NCI-H446 treated with DMSO at 0.1 percent for 48 hours (cell line): Measurements from ENCODE around the gene COTL1.

Experiments
- DNase-seq: peaks from one replicate; lab custom pipeline; 2025; lab: John Stamatoyannopoulos, UW

Gene COTL1

DNA sequence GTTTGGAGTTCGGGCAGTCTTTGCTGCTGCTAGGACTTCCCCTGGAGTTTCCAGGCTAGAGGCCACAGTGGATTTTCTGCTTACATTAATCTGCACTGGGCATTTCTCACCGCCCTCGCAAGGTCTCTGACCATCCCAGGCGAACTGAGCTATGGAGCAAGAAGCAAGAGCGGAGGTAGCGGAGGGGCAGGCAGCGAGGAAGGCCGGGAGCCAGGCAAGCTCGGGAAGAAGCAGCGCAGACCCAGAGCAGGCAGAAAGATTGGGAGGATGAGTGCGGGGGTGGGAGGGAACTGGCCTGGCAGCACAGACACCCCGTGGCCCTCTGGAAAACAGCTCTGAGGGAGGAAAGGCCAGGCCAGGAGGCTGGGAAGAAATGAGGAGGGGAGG lies 3.8 kb downstream of the COTL1 start:
- DNase-seq, result no peak

DNA sequence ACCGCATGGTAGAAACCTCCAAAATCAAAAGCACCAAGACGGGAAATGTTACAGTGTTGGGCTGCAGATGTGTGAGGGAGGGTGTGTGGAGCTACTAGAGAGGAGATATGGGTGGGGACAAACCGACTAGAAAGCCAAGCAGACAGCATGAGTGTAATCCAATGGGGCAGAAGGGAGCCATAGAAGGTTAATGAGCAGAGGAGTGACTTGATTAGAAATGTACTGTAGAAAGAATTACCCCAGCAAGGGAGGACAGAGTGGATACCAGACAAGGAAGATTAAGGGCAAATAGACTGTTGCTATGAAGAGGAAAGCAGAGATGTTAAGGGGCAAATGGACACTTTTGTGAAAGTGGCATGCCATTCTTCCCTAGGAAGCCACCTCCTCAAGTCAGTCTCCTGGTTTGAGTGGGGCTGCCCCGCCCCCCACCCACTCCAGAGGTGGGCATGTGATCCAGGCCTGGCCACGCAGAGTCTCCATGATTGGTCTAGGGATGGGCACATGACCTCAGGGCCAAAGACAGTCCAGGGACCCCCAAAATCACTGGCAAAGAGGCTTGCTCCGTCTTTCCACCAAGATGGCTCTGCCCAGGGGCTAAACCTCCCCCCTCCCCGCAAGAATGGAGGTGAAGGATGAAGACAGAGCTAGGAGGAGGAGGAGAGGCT lies 4.3 kb downstream of the COTL1 start:
- DNase-seq, result no peak

DNA sequence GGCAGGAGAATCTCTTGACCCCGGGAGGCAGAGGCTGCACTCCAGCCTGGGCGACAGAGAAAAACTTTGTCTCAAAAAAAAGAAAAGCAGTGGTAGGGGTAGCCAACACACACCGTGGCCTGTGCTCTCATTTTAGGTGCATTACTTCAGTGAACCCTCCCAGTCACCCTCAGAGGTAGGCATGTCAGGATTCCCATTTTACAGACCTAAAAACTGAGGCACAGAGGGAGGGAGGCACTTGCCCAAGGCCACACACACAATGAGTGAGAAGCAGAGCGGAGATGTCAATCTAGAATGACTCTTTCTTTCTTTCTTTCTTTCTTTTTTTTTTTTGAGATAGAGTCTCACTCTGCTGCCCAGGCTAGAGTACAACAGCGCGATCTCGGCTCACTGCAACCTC lies 5.2 kb downstream of the COTL1 start:
- DNase-seq, result no peak

DNA sequence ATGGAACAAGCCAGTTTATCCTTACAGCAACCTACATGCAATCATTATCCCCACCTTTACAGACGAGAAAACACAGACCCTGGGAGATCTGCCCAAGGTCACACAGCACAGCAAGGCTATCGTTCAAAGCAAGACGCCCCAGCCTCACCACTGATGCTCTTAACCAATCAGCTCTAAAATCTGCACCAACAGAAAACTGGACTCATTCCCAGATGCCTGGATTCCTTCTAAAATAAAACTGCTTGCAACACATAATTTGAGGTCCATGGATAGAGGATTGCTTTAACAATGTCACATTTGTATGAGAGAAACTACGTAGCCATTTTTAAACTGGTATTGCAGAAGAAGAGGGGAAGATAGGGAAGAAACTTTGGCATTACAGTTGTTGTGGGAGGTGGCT lies 6.8 kb downstream of the COTL1 start:
- no peak for DNase-seq

DNA sequence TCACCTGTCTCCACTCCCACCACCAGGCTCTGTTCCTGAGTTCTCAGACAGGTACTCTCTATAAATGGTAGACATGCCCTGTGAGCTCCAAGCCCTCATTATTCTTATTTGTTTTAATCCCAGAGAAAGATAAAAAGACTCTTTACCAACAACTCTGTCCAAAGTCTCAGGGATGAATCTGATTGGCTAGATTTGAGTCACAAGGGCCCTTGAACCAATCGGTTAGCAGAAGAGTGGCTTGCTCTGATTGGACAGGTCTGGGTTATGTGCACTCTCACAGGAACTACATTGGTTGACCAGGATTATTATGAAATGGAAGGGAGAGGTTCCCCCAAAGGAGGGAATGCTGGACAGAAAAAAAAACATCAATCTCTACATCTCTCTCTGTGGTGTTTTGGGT lies 7.5 kb downstream of the COTL1 start:
- DNase-seq, result no peak

DNA sequence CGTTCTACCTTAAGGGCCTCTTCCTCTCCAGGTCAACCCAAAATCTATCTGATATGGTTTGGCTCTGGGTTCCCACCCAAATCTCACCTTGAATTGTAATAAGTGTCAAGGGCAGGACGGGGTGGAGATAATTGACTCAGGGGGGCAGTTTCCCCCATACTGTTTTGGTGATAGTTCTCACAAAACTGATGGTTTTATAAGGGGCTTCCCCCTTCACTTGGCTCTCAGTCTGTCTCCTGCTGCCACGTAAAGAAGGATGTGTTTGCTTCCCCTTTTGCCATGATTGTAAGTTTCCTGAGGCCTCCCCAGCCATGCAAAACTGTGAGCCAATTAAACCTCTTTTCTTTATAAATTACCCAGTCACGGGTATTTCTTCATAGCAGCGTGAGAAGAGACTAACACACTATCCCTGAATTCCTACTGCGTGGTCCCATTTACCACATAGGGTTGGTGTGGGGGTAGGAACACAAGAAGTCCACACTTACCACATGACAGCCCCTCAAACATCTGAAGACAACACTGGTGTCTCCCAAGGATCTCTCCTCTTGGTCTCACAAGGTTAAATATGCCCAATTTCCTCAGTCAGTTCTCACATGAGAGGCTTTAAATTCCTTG lies 8.2 kb downstream of the COTL1 start:
- DNase-seq, result no peak

DNA sequence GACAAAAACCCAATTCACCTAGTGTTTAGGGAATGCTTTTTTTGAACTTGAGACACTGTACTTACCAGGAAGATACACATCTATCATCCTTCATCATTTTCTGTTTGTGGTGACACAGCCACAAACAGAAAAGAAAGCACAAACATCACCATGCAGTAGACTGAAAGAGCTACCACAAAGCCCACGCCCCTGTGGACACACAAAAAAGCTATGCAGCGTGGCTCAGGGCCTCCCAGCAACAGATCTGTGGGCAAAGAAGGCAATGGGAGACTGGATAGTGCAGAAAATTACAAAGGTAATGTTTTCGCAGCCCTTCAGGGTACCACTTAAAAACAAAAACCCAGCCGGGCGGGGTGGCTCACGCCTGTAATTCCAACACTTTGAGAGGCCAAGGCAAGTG lies 9.6 kb downstream of the COTL1 start:
- no peak for DNase-seq

DNA sequence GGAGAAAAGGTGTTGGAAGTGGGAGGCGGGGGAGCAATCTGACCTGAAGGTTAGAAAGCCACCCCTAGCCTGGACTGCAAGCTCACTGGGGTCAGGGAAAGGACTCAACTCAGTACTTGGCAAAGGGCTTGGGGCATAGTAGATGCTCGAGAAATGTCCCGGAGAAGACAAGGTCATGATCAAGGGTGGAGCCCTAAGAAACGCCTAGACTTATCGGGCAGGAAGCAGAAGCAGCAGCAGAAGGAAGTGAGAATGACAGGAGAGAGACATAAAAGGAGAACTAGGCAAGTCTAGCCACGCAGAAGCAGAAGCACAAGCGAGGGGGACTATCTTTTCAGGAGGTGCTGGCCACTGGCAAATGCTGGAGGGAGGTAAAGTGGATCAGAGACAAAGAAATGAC lies 10.2 kb downstream of the COTL1 start:
- DNase-seq, result no peak

DNA sequence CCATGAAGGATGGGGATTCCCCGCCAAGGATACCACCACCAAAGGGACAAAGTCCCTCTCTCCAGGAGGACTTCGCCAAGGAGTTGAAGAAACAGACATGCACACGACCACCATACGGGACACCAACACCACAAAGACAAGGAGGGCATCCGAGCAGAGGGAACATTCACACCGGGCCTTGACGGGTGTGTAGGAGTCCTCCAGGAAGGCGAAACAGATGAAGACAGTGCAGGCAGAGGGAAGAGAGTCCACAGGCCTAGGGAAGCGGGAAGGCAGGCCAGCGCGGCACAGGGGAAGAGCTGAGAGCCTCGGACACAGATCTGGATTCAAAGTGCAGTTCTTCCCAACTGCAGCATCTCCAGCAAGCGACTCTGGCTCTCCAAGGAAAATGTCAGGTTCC lies 10.8 kb downstream of the COTL1 start:
- no peak for DNase-seq

DNA sequence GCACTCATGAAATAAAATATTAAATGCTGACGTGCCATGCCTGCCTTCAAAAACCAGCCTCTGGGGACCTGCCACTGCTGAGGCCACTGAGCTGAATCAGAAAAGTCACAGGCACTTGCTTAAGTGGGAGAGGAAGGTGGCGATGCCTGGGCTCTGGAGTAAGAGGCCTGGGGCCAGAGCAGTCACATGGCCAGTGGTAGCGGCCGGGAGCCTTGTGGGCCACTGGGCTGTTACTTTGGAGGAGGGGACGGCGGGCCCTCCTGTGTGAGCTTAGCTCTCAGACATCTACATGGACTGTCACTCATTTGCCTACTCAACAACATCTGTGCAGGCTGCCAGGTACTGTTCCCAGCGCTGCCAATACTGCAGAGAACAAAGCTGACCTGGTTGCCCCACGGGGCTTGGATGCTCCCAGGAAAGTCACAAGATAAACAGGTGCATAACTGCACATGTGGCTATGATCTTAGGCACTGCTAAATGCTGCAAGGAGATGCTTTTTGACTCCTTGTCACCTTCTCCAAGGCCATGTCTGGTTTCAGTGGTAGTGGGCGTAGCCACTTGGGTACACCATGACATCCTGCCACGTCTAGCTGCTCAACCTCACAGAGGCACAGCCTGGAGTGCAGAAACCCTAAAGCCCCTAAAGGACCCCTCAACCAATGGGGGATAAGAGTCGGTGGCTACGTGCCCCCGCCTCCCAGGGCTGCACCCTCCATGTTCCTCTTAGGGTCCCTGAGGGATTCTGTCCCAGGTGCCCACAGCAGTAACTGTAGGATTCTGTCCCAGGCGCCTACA lies 11.6 kb downstream of the COTL1 start:
- DNase-seq, result no peak

DNA sequence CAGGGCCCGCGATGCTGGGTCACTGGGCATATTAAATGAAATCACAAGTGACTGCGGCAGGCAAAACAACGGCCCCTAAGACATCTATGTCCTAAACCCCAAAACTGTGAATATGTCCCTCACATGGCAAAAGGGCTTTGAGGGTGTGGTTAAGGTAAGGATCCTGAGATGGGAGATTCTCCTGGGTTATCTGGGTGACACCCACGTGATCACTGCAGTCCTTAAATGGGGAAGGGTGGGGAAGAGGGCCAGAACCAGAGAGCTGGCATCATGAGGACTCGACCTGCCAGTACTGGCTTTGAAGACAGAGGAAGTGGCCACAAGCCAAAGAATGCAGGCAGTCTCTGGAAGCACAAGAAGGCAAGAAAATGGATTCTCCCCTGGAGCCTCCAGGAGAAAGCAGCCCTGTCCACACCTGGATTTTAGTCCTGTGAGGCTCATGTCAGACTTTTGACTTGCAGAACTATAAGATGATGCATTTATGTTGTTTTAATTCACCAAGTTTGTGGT lies 12.5 kb downstream of the COTL1 start:
- no peak for DNase-seq

DNA sequence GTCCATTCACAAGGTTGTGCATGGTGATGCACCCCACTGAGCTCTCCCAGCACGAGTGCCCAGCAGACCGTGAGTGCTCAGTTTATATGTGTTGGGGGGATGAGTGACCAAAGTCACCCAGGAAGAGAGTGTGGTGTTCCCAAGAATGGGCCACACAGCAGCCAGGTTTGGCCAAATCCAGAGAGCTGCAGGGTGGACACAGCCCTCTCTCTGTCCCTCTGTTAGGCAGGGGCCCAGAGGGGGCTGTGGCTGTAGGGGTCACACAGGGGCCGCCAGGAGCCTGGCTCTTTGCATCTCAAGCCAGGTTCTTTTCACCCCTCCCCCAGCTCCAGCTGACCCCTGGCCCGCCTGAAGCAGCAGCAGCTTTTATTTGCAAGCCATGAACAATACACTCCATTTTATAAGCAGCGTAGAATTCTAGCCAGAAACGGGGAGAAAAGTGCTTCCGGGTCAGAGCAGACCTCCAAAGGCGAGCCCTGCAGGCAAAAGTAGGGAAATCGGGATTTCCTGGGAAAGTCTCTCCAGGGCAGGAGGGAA lies 13.3 kb downstream of the COTL1 start:
- no peak for DNase-seq

DNA sequence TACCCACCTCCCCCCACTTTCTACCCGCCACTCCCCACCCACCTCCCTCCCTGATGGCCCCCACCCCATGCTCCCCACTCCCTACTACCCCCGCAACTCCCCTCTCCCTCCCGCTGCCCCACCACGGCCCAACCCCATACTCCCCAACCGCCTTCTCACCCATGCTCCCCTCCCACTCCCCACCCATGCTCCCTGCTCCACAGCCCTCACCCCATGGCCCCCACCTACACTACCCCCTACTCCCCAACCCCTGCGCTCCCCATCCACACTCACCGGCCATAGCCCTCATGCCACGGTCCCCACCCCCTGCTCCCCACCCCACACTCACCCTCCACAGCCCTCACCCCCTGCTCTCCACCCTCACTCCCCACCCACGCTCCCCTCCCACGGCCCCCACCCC lies 13.9 kb downstream of the COTL1 start:
- no peak for DNase-seq

DNA sequence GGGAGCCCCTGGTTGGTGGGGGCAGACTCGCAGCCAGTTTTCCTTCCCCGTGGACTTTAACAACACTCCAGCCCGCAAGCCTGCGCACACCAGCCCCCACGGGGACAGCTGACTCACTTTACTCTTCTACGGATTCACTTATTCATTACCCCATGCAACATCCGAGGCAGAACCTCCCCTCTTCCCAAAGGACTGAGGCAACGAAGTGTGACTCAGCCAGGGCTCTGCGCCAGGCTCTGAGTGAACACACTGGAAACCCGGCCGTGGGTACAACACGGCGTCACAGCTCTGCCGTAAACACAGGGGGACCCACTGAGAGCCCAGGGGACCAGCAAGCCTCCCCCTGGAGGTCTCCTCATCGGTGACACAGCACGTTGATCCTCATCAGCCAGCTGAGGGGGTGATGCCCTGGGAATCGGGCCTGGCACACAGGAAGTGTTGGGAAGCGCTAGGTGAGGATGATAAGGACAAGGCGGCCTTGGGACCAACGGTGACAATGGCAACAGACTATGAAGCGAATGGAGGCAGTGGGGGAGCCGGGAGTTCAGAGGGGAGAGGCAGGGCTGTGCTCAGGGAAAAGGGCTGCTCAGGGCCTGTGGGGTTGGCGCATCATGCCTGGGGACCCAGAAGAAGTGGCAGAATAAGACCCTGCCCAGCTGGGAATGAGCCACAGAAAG lies 14.6 kb downstream of the COTL1 start:
- DNase-seq, result no peak

DNA sequence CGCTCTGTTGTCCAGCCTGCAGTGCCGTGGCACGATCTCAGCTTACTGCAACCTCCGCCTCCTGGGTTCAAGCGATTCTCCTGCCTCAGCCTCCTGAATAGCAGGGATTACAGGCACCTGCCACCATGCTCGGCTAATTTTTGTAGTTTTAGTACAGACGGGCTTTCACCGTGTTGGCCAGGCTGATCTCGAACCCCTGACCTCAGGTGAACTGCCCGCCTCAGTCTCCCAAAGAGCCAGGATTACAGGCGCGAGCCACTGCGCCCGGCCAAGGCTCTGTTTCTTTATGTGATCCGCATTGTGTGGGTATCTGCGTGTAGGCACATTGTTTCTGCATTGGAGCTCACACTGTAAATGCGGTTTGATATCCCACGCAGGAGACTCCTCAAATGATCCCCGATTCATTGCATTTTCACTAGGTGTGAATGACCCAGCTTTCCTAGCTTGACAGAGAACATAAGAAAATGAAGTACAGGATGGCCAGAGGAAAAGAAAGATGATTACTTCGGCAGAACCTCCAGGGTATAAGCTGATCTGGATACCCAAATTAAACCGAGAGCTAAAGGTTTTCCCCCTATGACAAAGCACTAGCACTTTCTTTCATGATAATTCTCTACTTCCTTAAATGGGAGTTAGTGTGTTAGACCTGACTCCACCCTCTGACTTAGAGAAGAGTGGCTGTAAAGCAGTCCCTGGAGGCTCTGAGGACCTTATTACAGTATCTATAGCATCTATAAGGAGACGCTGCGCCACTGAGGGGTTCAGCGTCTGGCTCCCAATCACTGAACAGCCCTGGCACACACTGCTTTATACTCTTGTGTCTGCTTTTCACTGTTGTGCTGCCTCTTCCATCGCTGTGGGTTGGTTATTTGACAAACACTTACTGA lies 17.3 kb downstream of the COTL1 start:
- no peak for DNase-seq

DNA sequence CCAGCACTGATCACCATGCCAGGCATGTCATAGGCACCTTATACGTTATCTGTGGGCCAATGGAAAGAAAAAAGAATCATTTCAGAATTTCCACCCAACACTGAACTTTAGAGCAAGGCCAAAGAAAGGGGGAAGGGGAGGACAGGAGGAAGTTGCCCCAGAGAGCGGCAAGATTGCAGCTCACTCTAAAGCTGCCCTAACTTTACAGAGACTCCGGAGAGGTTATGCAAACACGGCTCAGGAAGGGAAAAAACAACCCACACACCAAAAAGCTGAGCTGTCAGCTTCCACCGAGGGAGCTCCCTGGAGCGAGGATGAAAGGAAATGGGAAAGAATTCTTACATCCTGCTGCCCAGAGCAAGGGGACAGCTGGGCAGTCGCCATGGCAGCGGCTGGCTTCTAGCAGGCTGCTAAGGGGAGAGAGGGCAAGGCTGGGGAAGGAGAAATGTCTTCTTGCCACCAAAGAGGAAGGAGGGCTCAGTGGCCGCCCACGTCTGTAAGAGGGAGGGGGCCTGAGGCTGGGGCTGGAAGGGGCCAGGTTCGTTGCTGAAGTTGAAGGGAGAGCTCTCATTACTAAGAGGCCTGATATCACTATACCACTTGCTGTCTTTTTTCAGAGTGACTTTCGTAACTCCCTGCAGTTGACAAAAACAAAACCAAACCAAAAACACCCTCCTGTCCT lies 18.2 kb downstream of the COTL1 start:
- DNase-seq, result no peak

DNA sequence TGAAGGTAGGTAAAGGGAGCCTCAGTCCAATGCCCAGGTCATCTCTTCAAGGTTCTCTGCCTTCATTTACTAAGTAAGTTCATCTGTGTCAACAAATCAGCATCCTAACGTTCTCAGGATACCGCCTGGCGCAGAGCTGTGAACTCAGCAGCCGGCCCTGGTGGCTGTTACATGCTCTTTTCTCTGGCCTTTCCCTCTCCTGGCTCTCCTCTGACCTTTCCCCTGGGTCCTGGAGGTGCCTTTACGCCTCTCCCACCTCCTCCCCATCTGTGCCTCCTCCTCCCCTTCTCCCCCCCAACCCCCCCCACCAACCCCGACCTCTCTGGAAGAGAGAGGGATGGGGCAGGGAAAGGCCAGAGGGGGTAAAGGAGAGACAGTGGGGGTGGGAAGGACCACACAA lies 19.5 kb downstream of the COTL1 start:
- DNase-seq, result no peak

DNA sequence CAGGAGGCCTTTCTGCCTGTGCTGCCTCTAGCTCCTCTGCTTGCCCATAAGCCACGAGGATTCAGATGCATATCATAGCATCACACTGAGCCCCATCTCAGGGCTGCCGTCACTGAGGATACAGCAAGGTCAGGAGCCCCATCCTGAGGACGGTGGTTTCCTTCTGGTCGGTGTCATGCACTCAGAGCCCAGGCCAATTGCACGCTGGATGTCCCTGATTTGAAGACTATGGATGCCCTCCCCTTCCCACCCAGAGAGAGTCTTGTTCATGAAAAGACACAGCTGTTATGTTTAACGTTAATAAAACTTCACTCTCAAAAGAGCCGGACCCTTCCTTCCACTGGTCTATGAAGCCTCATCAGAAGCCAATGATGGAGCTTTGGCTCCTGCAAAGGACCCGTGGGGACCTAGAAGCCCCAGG lies 19.9 kb downstream of the COTL1 start:
- DNase-seq, result no peak

DNA sequence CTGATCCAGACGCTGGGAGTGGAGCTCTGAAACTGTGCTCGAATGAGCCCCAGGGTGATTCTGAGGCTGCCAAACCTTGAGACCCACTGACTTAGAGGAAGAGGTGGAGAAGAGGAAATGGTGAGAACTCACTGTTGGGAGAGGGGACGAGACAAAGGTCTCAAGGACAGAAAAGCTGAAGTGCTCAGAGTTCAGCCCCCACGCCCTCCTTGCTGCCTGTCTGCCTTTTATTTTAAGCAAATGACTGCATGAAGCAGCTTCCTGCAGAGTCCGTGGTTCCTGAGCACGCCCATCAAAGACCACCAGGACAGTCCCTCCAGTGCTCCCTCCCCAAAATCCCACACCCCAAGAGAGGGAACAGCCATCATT lies 20.4 kb downstream of the COTL1 start:
- DNase-seq, result no peak

DNA sequence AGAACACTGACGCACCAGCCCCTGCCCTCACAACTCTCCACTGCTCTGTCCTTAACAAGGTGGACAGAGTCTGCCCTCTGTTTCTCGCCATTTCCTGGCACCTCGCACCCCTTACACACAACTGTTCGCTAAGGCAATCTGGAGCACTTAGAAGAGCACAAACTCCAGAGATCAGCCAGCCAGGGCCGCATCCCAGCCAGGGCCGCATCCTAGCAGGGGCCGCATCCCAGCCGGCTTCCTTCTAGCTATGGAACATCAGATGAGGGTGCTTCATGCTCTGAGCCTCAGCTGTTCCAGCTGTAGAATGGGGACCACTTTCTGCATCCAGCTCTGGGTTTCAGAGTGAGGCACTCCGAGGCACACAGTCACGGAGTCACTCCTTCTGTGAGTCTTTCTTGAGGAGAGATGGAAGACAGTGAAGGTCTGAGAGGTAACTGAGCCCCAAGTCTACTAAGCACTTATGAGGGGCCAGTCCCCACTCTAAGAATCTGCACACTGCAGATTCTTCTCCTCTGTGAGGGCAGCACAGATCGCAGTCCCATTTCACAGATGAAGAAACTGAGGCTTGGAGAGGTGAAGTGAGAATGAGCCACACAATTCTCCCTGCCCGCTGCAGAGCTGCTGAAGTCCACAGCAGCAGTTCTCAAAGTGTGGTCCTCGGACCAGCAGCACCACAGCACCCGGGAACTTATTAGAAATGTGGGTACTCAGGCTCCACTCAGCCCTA lies 20.9 kb downstream of the COTL1 start:
- DNase-seq, result no peak
